Activated CD4-positive, alpha-beta memory T cell treated with anti-CD3 and anti-CD28 coated beads for 36 hours (primary cell): ENCODE measurements around the gene BLZF1. TPM values are rescaled to one million over a fixed set of nuclear protein-coding genes. Genes with fewer than 3 reads are reported as not detected.
"Not testable (repeated sequence)": the region's sequence is repeated elsewhere in the genome, so short reads cannot be mapped to it uniquely, and the experiment has no call there.

ENCODE experiments used
- CTCF ChIA-PET: fragments of 350-600 bp; sonication (Branson Sonifier 250); formaldehyde crosslinking; loops from one replicate; lab custom pipeline; 2021; ENCODE audit warnings: antibody characterized with exemption, inconsistent platforms; lab: Charles Lee
- POLR2A ChIA-PET: fragments of 350-600 bp; sonication (Branson Sonifier 250); formaldehyde crosslinking; loops from one replicate; lab custom pipeline; 2021; ENCODE audit warnings: antibody characterized with exemption; lab: Charles Lee
- DNase-seq: peaks from one replicate; pipeline ENCODE4 v3.0.0-alpha.2; 2020
- H3K27ac Mint-ChIP-seq: one replicate; pipeline ENCODE4 v1.8.0; 2021; ENCODE audit warnings: mixed read lengths
- H3K27me3 Mint-ChIP-seq: one replicate; pipeline ENCODE4 v1.8.0; 2021; ENCODE audit warnings: mixed read lengths
- H3K36me3 Mint-ChIP-seq: one replicate; pipeline ENCODE4 v1.8.0; 2021; ENCODE audit warnings: mixed read lengths
- H3K4me1 Mint-ChIP-seq: one replicate; pipeline ENCODE4 v1.8.0; 2021; ENCODE audit warnings: low read depth, mixed read lengths
- H3K4me3 Mint-ChIP-seq: one replicate; pipeline ENCODE4 v1.8.0; 2021; ENCODE audit warnings: mild to moderate bottlenecking, mixed read lengths
- H3K9me3 Mint-ChIP-seq: one replicate; pipeline ENCODE4 v1.8.0; 2021; ENCODE audit warnings: mixed read lengths
- intact Hi-C: fragments of 100-400 bp; cut with micrococcal nuclease; formaldehyde crosslinking; loops from one replicate; pipeline ENCODE4 v1.15.1; 2023
- total RNA-seq, 2 experiments: library from RNA; stranded (reverse); gene quantifications; one replicate each; pipeline ENCODE4 v1.2.3, GENCODE V29; 2021

Gene BLZF1
- total RNA-seq, 2 experiments from 2014 or later, result 10.1 to 10.2 TPM

DNA sequence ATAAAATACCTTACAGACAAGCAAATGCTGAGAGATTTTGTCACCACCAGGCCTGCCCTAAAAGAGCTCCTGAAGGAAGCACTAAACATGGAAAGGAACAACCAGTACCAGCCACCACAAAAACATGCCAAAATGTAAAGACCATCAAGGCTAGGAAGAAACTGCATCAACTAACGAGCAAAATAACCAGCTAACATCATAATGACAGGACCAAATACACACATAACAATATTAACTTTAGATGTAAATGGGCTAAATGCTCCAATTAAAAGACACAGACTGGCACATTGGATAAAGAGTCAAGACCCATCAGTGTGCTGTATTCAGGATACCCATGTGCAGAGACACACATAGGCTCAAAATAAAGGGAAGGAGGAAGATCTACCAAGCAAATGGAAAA lies 34.6 kb downstream of the BLZF1 start:
- Mint-ChIP-seq H3K9me3 (peaks cover 61% of the 10 kb centered on the region), H3K36me3 (peaks cover 10% of the 10 kb centered on the region)
- POLR2A ChIA-PET, H3K4me1 Mint-ChIP-seq, H3K27ac Mint-ChIP-seq, CTCF ChIA-PET, DNase-seq, intact Hi-C loops, H3K27me3 Mint-ChIP-seq, H3K4me3 Mint-ChIP-seq: not testable (repeated sequence)

DNA sequence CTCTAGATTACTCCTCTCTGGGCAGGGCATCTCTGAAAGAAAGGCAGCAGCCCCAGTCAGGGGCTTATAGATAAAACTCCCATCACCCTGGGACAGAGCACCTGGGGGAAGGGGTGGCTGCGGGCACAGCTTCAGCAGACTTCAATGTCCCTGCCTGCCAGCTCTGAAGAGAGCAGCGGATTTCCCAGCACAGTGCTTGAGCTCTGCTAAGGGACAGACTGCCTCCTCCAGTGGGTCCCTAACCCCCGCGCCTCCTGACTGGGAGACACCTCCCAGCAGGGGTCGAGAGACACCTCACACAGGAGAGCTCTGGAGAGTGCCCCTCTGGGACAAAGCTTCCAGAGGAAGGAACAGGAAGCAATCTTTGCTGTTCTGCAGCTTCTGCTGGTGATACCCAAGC lies 40.3 kb downstream of the BLZF1 start:
- H3K4me1 Mint-ChIP-seq, intact Hi-C loops, CTCF ChIA-PET, H3K27me3 Mint-ChIP-seq, H3K4me3 Mint-ChIP-seq, H3K27ac Mint-ChIP-seq, H3K36me3 Mint-ChIP-seq, DNase-seq, POLR2A ChIA-PET: not testable (repeated sequence)
- peaks cover 77% of the 10 kb centered on the region for H3K9me3 Mint-ChIP-seq

DNA sequence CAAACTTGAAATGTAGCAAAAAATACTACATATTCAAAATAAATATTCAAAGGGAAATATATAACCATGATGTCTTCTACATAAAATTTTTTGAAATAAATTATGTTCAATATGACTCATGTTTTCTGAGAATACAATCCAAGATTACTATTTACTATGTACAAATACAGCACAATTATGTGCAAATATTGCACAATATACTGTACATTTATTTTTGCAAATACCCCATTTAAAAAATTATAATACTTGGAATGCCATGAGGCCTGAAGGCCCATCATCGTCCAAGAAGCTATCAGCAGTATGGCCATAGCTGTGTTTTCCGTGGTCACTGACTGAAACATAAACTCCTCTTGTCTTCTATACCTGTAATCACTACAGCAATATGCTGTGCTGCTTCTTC lies 47.0 kb downstream of the BLZF1 start:
- H3K27ac Mint-ChIP-seq, result no peak overlapping the region
- H3K9me3 Mint-ChIP-seq, result peaks cover 31% of the 10 kb centered on the region
- ChIA-PET POLR2A (no interaction called here), CTCF (no interaction called here)
- no peaks in the 10 kb centered on the region for H3K27me3 Mint-ChIP-seq
- no peak overlapping the region for H3K4me3 Mint-ChIP-seq
- DNase-seq, result no peak
- intact Hi-C loops, result no loop called here
- H3K36me3 Mint-ChIP-seq, result peaks cover 3% of the 10 kb centered on the region
- no peaks in the 10 kb centered on the region for H3K4me1 Mint-ChIP-seq

DNA sequence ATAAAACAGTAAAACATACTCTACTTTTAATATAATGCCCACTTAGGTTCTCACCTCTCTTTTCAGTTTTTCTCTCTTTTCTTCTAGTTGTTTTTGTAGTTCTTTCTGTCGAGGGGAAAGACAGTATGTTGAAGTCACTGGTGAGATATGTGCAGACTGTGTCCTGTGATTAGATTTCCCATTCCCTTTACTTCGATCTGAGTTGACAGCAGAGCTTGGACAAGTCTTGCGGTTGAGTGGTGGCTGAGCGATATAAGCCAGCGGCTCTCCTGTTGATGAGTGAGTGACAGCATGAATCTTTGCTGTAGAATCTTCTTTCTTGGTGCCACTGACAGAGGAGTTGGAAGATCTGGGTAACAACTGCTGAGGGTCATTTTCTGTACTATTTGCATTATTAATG lies 53.3 kb downstream of the BLZF1 start:
- H3K4me3 Mint-ChIP-seq, result no peak overlapping the region
- no peak for DNase-seq
- ChIA-PET POLR2A (no interaction called here), CTCF (no interaction called here)
- no peaks in the 10 kb centered on the region for H3K36me3 Mint-ChIP-seq
- intact Hi-C loops, result no loop called here
- no peak overlapping the region for H3K27ac Mint-ChIP-seq
- no peaks in the 10 kb centered on the region for H3K9me3 Mint-ChIP-seq
- peaks cover 32% of the 10 kb centered on the region for H3K27me3 Mint-ChIP-seq
- no peaks in the 10 kb centered on the region for H3K4me1 Mint-ChIP-seq

DNA sequence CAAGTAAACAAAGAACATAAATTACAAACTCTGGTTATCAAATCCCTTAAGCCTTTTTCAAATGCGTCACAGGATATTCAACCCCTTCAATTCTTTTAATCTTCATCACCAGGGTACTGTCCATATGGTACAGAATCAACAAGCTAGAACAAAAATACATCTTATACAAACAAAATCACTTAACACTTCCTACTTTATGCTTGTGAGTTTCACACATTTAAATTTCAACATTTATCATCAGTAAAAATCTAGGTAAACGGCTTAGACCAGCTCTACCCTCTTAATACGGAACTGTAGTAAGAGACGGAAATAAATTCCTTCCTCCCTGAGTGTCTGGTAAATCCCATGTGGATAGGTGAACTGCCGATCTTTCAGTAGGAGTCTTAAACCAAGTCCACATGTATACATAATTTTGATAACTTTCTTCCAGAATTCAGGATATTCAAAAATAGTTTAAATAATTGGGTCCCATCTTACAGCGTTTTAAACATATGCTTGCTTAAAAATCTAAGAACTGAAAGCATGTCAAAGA lies 58.2 kb downstream of the BLZF1 start:
- DNase-seq, result no peak
- POLR2A ChIA-PET, result no interaction called here
- CTCF ChIA-PET, result interaction anchor here (1.3 kb wide), 1 partner anchor 120 kb away, joined by 4 read pairs; no protein-coding TSS in a partner anchor
- Mint-ChIP-seq H3K27me3 (peaks cover 66% of the 10 kb centered on the region), H3K4me1 (peaks cover 4% of the 10 kb centered on the region), H3K9me3 (no peaks in the 10 kb centered on the region), H3K36me3 (no peaks in the 10 kb centered on the region), H3K27ac (no peak overlapping the region), H3K4me3 (no peak overlapping the region)
- intact Hi-C loops, result no loop called here

DNA sequence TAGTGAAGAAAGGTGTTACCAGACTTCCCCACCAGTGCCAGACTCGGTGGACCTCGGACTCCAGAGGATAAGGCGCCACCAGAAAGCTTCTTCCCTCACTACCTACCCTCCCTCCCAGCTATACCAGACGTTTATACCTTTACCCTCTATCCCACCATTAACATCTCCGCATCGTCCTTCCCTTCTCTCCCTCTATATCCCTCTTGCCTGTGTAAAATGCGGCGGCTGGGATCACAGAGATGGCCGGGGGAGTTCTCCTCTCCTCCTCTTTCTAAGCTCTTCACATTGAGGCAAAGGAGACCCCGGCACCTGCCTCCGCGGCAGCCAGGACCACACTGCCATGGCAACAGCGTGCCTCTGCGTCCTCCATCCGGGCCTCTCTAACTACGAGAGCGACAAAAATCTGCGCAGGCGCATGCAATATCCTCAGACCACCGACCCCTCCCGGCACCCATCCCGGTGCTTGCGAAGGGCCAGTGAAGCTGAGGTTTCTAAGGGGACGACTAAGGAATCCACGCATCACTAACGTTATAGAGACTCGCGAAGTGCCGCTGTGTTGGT lies 59.2 kb downstream of the BLZF1 start, which contains the start of gene CCDC181:
CCDC181 (minus strand) TSS at position 394 of the 561 bp plus-strand sequence. CDS start 2,547 bp downstream, outside the sequence.
- Mint-ChIP-seq H3K9me3 (peaks cover 1% of the 10 kb centered on the region), H3K27me3 (peaks cover 67% of the 10 kb centered on the region), H3K4me3 (peak within 1 kb of the TSS; percentile 78), H3K36me3 (peaks cover under 1% of the 10 kb centered on the region), H3K4me1 (peaks cover 4% of the 10 kb centered on the region), H3K27ac (peak within 1 kb of the TSS; percentile 10)
- CTCF ChIA-PET, result interaction anchor here (0.7 to 1.3 kb wide), 3 partner anchors 119 to 1855 kb away, joined by 3 to 4 read pairs (median 4); no protein-coding TSS in a partner anchor
- intact Hi-C loops, result no loop called here
- POLR2A ChIA-PET, result no interaction called here
- DNase-seq, result peak; percentile 77

Other genes starting within 250 kb of the BLZF1 start
- 10 to 100 TPM; 12.9 to 15.9 TPM for gene NME7, start 398 bp upstream of the BLZF1 start, total RNA-seq
- not detected for gene CCDC181, start 59.3 kb downstream of the BLZF1 start, total RNA-seq
- gene SLC19A2, start 117.7 kb downstream of the BLZF1 start, total RNA-seq, result 1 to 10 TPM; 8.6 to 9.4 TPM
- 10 to 100 TPM; 50.8 to 51.1 TPM for gene F5, start 218.3 kb downstream of the BLZF1 start, total RNA-seq